GM06990 (cell line): ENCODE data around the gene TMTC1.

ENCODE experiments used
- DNase-seq: peaks from one replicate; pipeline ENCODE4 v3.0.0-alpha.2; 2011; ENCODE audit not compliant: insufficient read length; ENCODE audit errors: extremely low read depth
- H3K27me3 ChIP-seq: replicated peaks from 2 replicates; pipeline ENCODE4 v1.6.0; 2011; ENCODE audit warnings: low read length; ENCODE audit not compliant: control insufficient read depth, insufficient read depth
- H3K36me3 ChIP-seq: 2 replicates; pipeline ENCODE4 v1.5.1; 2011; ENCODE audit warnings: low read length; ENCODE audit not compliant: control insufficient read depth, insufficient read depth
- H3K4me3 ChIP-seq: replicated peaks from 2 replicates; pipeline ENCODE4 v1.5.1; 2011; ENCODE audit warnings: low read depth, mild to moderate bottlenecking, control low read depth, low read length
- TF ChIP-seq, protein P1 (sequence below): IDR thresholded peaks from 2 replicates; pipeline ENCODE4 v1.5.1; 2011; ENCODE audit warnings: low read length, control low read depth, mild to moderate bottlenecking, inconsistent platforms; ENCODE audit not compliant: insufficient read depth, poor library complexity, severe bottlenecking

TMTC1 gene

GRCh38 chr12:29750131-29750927, 33.4 kb downstream of the TMTC1 start:
- TF ChIP-seq, protein P1, sequence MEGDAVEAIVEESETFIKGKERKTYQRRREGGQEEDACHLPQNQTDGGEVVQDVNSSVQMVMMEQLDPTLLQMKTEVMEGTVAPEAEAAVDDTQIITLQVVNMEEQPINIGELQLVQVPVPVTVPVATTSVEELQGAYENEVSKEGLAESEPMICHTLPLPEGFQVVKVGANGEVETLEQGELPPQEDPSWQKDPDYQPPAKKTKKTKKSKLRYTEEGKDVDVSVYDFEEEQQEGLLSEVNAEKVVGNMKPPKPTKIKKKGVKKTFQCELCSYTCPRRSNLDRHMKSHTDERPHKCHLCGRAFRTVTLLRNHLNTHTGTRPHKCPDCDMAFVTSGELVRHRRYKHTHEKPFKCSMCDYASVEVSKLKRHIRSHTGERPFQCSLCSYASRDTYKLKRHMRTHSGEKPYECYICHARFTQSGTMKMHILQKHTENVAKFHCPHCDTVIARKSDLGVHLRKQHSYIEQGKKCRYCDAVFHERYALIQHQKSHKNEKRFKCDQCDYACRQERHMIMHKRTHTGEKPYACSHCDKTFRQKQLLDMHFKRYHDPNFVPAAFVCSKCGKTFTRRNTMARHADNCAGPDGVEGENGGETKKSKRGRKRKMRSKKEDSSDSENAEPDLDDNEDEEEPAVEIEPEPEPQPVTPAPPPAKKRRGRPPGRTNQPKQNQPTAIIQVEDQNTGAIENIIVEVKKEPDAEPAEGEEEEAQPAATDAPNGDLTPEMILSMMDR, result no peak
- Histone ChIP-seq H3K27me3 (no peaks in the 10 kb centered on the region), H3K36me3 (no peaks in the 10 kb centered on the region), H3K4me3 (no peak overlapping the region)
- peak; percentile 17 for DNase-seq

GRCh38 chr12:29744365-29744764, 39.4 kb downstream of the TMTC1 start:
- Histone ChIP-seq H3K27me3 (no peaks in the 10 kb centered on the region), H3K36me3 (no peaks in the 10 kb centered on the region), H3K4me3 (no peak overlapping the region)
- TF ChIP-seq, protein P1, result no peak
- DNase-seq, result no peak

GRCh38 chr12:29743801-29744200, 39.9 kb downstream of the TMTC1 start:
- TF ChIP-seq, protein P1, result no peak
- Histone ChIP-seq H3K27me3 (no peaks in the 10 kb centered on the region), H3K4me3 (no peak overlapping the region), H3K36me3 (no peaks in the 10 kb centered on the region)
- no peak for DNase-seq

DNA sequence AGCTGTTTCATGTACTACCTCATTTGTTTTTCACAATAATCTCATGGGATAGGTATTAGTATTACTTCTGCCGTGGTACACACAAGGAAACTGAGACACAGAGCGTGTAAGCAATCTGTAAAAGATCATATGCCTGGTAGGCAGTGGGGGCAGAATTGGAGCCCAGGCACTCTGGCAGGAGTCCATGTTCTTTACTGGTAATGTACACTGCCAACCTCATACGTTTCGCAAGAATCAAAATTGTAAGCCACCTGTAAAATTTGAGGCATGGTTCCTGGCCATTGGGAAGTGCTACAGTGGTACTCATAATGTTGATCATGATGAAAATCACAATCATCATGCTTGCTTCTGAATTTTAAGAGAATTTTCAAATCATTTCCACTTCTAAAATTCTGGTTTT, 40.7 kb downstream of the TMTC1 start:
- Histone ChIP-seq H3K36me3 (no peaks in the 10 kb centered on the region), H3K4me3 (no peak overlapping the region), H3K27me3 (no peaks in the 10 kb centered on the region)
- DNase-seq, result no peak
- TF ChIP-seq, protein P1, result no peak

DNA sequence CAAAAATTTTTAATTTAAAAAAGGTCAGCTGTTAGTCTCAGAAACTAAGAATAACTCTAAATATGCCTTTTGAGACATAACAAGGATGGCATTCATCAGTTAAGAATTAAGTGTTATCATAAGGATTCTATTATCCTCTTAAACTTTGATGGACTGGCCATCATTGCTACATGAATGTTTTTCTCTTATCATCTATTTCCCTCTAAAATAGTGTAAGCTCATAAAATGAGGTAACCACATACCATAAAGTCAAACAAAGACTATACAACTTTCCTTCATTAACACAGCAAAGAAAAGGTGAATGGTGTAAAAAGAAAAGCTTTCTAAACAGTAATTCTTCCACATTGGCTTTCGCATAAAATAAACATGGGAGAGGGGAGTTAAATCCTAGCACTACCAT, 41.1 kb downstream of the TMTC1 start:
- DNase-seq, result no peak
- H3K4me3 ChIP-seq, result no peak overlapping the region
- TF ChIP-seq, protein P1, result no peak
- H3K27me3 ChIP-seq, result no peaks in the 10 kb centered on the region
- no peaks in the 10 kb centered on the region for H3K36me3 ChIP-seq
